HCT116 (cell line): ENCODE measurements around the gene C13orf46. TPM values are rescaled to one million over a fixed set of nuclear protein-coding genes. Genes with fewer than 3 reads are reported as not detected.

Experiments
- ATAC-seq: fragments of 200-7000 bp; cut with Tn5 transposase; 2 replicates; pipeline ENCODE4 v1.9.1; 2020; ENCODE audit warnings: mild to moderate bottlenecking, moderate library complexity
- BruUV-seq: library from RNA; stranded (reverse); fragments of 400-500 nt; replicated peaks from 2 replicates; lab custom pipeline; 2021; lab: Mats Ljungman, UMichigan
- CTCF ChIA-PET: fragments of 300-600 bp; sonication (Branson Sonifier 250); formaldehyde crosslinking; loops from one replicate; lab custom pipeline; 2021; ENCODE audit warnings: antibody characterized with exemption; lab: Charles Lee
- POLR2A ChIA-PET: fragments of 300-600, 350-600 bp; sonication (Branson Sonifier 250); formaldehyde crosslinking; loops from one replicate; lab custom pipeline; 2021; ENCODE audit warnings: antibody characterized with exemption; lab: Charles Lee
- RAD21 ChIA-PET, 2 experiments: fragments of 300-600 bp; sonication (Branson Sonifier 250); formaldehyde crosslinking; loops; one replicate each; lab custom pipeline; 2023; ENCODE audit warnings: low total read pairs in 2 of 2; ENCODE audit not compliant: uncharacterized antibody in 2 of 2, unreplicated experiment in 2 of 2, low non-redundant PET in 1 of 2; lab: Charles Lee
- DNase-seq: peaks from one replicate; pipeline ENCODE4 v3.0.0-alpha.2; 2010; ENCODE audit warnings: low read depth, low spot score
- H2AFZ ChIP-seq: fragments of 200-600 bp; shearing (Covaris generic), sonication (generic); 2 replicates; pipeline ENCODE4 v1.6.1; 2017; ENCODE audit warnings: low read depth, mixed run types, mixed read lengths, antibody characterized with exemption, low read length; ENCODE audit not compliant: poor library complexity, severe bottlenecking
- H3K27ac ChIP-seq: 2 replicates; pipeline ENCODE4 v1.5.1; 2012; ENCODE audit warnings: low read depth, low read length
- H3K27me3 ChIP-seq: fragments of 200-600 bp; sonication (generic); 2 replicates; pipeline ENCODE4 v1.6.1; 2016; ENCODE audit warnings: mixed run types, low read length, mixed read lengths; ENCODE audit not compliant: insufficient read depth
- H3K36me3 ChIP-seq, 2 experiments: fragments of 200-500 bp in 1 of 2; fragments of 200-600 bp in 1 of 2; sonication (Bioruptor generic) in 1 of 2; sonication (generic) in 1 of 2; 2 replicates each; pipeline versions ENCODE4 v1.5.1 to v1.6.1; 2014 to 2016; ENCODE audit warnings: low read length in 2 of 2, inconsistent platforms in 1 of 2, mixed read lengths in 1 of 2, mixed run types in 1 of 2; ENCODE audit not compliant: insufficient read depth in 2 of 2, control insufficient read depth in 1 of 2
- H3K4me1 ChIP-seq, 2 experiments: fragments of 200-600 bp in 1 of 2; sonication (generic) in 1 of 2; 2 replicates each; pipeline versions ENCODE4 v1.5.1 to v1.6.1; 2012 to 2017; ENCODE audit warnings: low read length in 2 of 2, inconsistent platforms in 1 of 2, mild to moderate bottlenecking in 1 of 2, mixed read lengths in 1 of 2, mixed run types in 1 of 2, moderate library complexity in 1 of 2; ENCODE audit not compliant: insufficient read depth in 2 of 2, control insufficient read depth in 1 of 2
- H3K4me2 ChIP-seq: fragments of 200-600 bp; sonication (generic); 2 replicates; pipeline ENCODE4 v1.6.1; 2017; ENCODE audit warnings: mixed run types, low read length, mixed read lengths
- H3K4me3 ChIP-seq, 2 experiments: fragments of 200-600 bp in 1 of 2; sonication (generic) in 1 of 2; replicated peaks in 1 of 2; 2 replicates each; pipeline ENCODE4 v1.5.1; 2011 to 2016; ENCODE audit warnings: low read length in 2 of 2, control low read depth in 1 of 2, low read depth in 1 of 2, mild to moderate bottlenecking in 1 of 2, mixed read lengths in 1 of 2, mixed run types in 1 of 2
- H3K79me2 ChIP-seq: fragments of 200-600 bp; sonication (generic); 2 replicates; pipeline ENCODE4 v1.6.1; 2017; ENCODE audit warnings: mild to moderate bottlenecking, mixed run types, low read length, moderate library complexity, mixed read lengths; ENCODE audit not compliant: insufficient read depth
- H3K9ac ChIP-seq: fragments of 200-600 bp; sonication (generic); 2 replicates; pipeline ENCODE4 v1.6.1; 2016; ENCODE audit warnings: low read length, mixed read lengths
- H3K9me2 ChIP-seq: fragments of 200-600 bp; sonication (generic), shearing (Covaris generic); 2 replicates; pipeline ENCODE4 v1.6.1; 2017; ENCODE audit warnings: mixed run types, mild to moderate bottlenecking, moderate library complexity; ENCODE audit not compliant: insufficient read depth
- H3K9me3 ChIP-seq, 2 experiments: fragments of 200-500 bp in 1 of 2; fragments of 200-600 bp in 1 of 2; sonication (Bioruptor generic) in 1 of 2; sonication (generic) in 1 of 2; 2 replicates each; pipeline ENCODE4 v1.6.1; 2014 to 2017; ENCODE audit warnings: low read length in 2 of 2, mixed read lengths in 2 of 2, inconsistent platforms in 1 of 2, low read depth in 1 of 2, mild to moderate bottlenecking in 1 of 2, mixed run types in 1 of 2, moderate library complexity in 1 of 2; ENCODE audit not compliant: control insufficient read depth in 1 of 2, insufficient read depth in 1 of 2
- H4K20me1 ChIP-seq: fragments of 200-600 bp; sonication (generic), shearing (Covaris generic); 2 replicates; pipeline ENCODE4 v1.6.1; 2017; ENCODE audit warnings: mixed run types, mild to moderate bottlenecking, moderate library complexity; ENCODE audit not compliant: insufficient read depth
- EGR1 ChIP-seq: IDR thresholded peaks from 2 replicates; pipeline ENCODE4 v1.6.1; 2012; ENCODE audit warnings: low read depth
- ELF1 ChIP-seq: IDR thresholded peaks from 2 replicates; pipeline ENCODE4 v1.6.1; 2012; ENCODE audit warnings: low read depth, borderline replicate concordance
- EZH2 ChIP-seq: fragments of 200-600 bp; sonication (generic); IDR thresholded peaks from 2 replicates; pipeline ENCODE4 v1.6.1; 2017; ENCODE audit warnings: antibody characterized with exemption, mixed run types
- EZH2phosphoT487 ChIP-seq: fragments of 200-600 bp; IDR thresholded peaks from 2 replicates; pipeline ENCODE4 v1.6.1; 2018; ENCODE audit warnings: antibody characterized with exemption, borderline replicate concordance
- FOSL1 ChIP-seq: IDR thresholded peaks from 2 replicates; pipeline ENCODE4 v1.6.1; 2012; ENCODE audit warnings: low read depth
- JUND ChIP-seq: IDR thresholded peaks from 2 replicates; pipeline ENCODE4 v1.6.1; 2012
- POLR2A ChIP-seq: IDR thresholded peaks from 2 replicates; pipeline ENCODE4 v1.7.0; 2011; ENCODE audit warnings: borderline replicate concordance; ENCODE audit not compliant: insufficient read depth, insufficient read length; ENCODE audit errors: extremely low read depth
- POLR2AphosphoS5 ChIP-seq: IDR thresholded peaks from 2 replicates; pipeline ENCODE4 v1.6.1; 2011; ENCODE audit warnings: mild to moderate bottlenecking, low read depth, low read length, moderate library complexity
- REST ChIP-seq: IDR thresholded peaks from 2 replicates; pipeline ENCODE4 v1.6.1; 2012; ENCODE audit warnings: low read depth
- SP1 ChIP-seq: IDR thresholded peaks from 2 replicates; pipeline ENCODE4 v1.6.1; 2012; ENCODE audit warnings: low read depth
- TCF7L2 ChIP-seq: IDR thresholded peaks from 2 replicates; pipeline ENCODE4 v1.7.0; 2011; ENCODE audit warnings: borderline replicate concordance, inconsistent platforms; ENCODE audit not compliant: insufficient read depth, insufficient read length; ENCODE audit errors: extremely low read depth
- ZBTB33 ChIP-seq: IDR thresholded peaks from 2 replicates; pipeline ENCODE4 v1.6.1; 2011; ENCODE audit warnings: mild to moderate bottlenecking, low read length, moderate library complexity; ENCODE audit not compliant: insufficient replicate concordance; ENCODE audit errors: extremely low read depth
- intact Hi-C: fragments of 100-400 bp; cut with micrococcal nuclease; formaldehyde crosslinking; loops from 2 replicates; pipeline ENCODE4 v1.10.0; 2022
- total RNA-seq: library from RNA; stranded (reverse); gene quantifications from one replicate; pipeline ENCODE4 v1.2.1, GENCODE V29; 2021; ENCODE audit not compliant: unreplicated experiment
- TF ChIP-seq, protein P1 (sequence below): IDR thresholded peaks from 2 replicates; pipeline ENCODE4 v1.6.1; 2012
- TF ChIP-seq, protein P2 (sequence below), 3 experiments: fragments of 200-600 bp in 1 of 3; sonication (generic) in 1 of 3; IDR thresholded peaks in 2 of 3; conservative IDR thresholded peaks in 1 of 3; 2 replicates each; pipeline ENCODE4 v1.5.1; 2012 to 2017; ENCODE audit warnings: low read depth in 2 of 3, low read length in 2 of 3, antibody characterized with exemption in 1 of 3, borderline replicate concordance in 1 of 3, control low read depth in 1 of 3, mild to moderate bottlenecking in 1 of 3, mixed read lengths in 1 of 3, mixed run types in 1 of 3, moderate library complexity in 1 of 3; ENCODE audit not compliant: insufficient read depth in 1 of 3

C13orf46 gene
- total RNA-seq, 1 experiment from 2014 or later = 0.93 TPM

DNA sequence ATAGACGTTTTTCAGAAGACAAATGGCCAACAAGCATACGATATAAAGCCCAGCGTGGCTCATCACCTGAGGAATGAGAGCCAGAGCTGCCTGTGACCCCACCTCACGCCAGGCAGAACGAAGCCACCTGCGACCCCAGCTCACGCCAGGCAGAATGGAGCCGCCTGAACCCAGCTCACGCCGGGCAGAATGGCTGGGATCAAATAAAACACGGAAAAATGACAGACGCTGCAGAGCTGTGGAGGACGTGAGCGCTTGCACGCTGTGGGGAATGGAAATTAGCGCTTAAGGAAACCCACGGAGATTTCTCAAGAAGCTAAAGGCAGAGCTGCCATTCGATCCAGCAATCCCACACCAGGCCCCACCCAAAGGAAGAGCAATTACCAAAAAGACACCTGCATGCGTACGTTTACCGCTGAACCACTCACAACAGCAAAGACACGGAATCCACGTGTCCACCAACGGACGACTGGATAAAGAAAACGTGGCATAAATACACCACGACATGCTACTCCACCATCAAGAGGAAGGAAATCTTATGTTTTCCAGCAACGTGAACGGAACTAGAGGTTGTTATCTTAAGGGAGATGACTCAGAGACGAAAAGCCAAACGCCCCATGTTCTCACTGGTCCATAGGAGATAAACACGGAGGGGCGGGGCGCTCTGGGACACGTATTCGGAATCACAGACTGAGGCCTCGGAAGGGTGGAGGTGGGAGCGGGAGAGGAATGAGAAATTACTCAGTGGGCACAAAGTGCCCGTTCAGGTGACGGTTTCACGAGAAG lies 30.7 kb upstream of the C13orf46 start:
- CTCF ChIA-PET = no interaction called here
- BruUV-seq = no TSS peak
- no peak overlapping the region for H3K27ac ChIP-seq
- RAD21 ChIA-PET = no interaction called here
- no peak overlapping the region for H3K9ac ChIP-seq
- no peak overlapping the region for H3K4me3 ChIP-seq
- H3K4me2 ChIP-seq = no peak overlapping the region
- no peaks in the 10 kb centered on the region for H3K79me2 ChIP-seq
- ATAC-seq = no peak
- no peaks in the 10 kb centered on the region for H3K9me2 ChIP-seq
- intact Hi-C loops = no loop called here
- no peak for DNase-seq
- peaks cover 0 to 5% of the 10 kb centered on the region in 2 experiments; a peak in 1 of 4 replicates for H3K4me1 ChIP-seq
- no peaks in the 10 kb centered on the region for H3K36me3 ChIP-seq
- no peaks in the 10 kb centered on the region for H3K27me3 ChIP-seq
- TF ChIP-seq POLR2A = no peak
- no peak for TF ChIP-seq POLR2AphosphoS5
- TF ChIP-seq FOSL1 = no peak
- TF ChIP-seq EZH2 = no peak
- TF ChIP-seq EZH2phosphoT487 = no peak
- TF ChIP-seq, protein P1, sequence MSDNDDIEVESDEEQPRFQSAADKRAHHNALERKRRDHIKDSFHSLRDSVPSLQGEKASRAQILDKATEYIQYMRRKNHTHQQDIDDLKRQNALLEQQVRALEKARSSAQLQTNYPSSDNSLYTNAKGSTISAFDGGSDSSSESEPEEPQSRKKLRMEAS = no peak
- no peak for TF ChIP-seq SP1
- TF ChIP-seq EGR1 = no peak
- no peak for TF ChIP-seq REST
- no peak for TF ChIP-seq ELF1
- TF ChIP-seq, protein P2, sequence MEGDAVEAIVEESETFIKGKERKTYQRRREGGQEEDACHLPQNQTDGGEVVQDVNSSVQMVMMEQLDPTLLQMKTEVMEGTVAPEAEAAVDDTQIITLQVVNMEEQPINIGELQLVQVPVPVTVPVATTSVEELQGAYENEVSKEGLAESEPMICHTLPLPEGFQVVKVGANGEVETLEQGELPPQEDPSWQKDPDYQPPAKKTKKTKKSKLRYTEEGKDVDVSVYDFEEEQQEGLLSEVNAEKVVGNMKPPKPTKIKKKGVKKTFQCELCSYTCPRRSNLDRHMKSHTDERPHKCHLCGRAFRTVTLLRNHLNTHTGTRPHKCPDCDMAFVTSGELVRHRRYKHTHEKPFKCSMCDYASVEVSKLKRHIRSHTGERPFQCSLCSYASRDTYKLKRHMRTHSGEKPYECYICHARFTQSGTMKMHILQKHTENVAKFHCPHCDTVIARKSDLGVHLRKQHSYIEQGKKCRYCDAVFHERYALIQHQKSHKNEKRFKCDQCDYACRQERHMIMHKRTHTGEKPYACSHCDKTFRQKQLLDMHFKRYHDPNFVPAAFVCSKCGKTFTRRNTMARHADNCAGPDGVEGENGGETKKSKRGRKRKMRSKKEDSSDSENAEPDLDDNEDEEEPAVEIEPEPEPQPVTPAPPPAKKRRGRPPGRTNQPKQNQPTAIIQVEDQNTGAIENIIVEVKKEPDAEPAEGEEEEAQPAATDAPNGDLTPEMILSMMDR (IDR thresholded peaks at IDR 0.05 in 2 of 3, conservative IDR thresholded peaks at IDR 0.05 in 1 of 3; ENCODE audit: borderline replicate concordance in 1 of 3, insufficient read depth in 1 of 3, low read depth in 2 of 3, low read length in 2 of 3) = no peak
- no peak for TF ChIP-seq JUND
- TF ChIP-seq ZBTB33 = no peak
- no peak for TF ChIP-seq TCF7L2
- no peaks in the 10 kb centered on the region for H4K20me1 ChIP-seq
- POLR2A ChIA-PET = no interaction called here
- no peaks in the 10 kb centered on the region for H3K9me3 ChIP-seq
- H2AFZ ChIP-seq = no peak overlapping the region
